ENCODE data around the gene HIVEP2.

Gene HIVEP2

GRCh38 chr6:142821860-142822259 lies 123.1 kb downstream of the HIVEP2 start:
- peak in 1 of 56 donors; percentile 16 for DNase-seq

- no peak for DNase-seq
Measured at GRCh38 chr6:142821164-142821716, 123.7 kb downstream of the HIVEP2 start.

GRCh38 chr6:142820338-142821051 lies 124.5 kb downstream of the HIVEP2 start:
- no peak for DNase-seq

GRCh38 chr6:142819603-142820337 lies 125.2 kb downstream of the HIVEP2 start:
- no peak for DNase-seq

- DNase-seq = no peak
Measured at GRCh38 chr6:142816486-142816885, 128.5 kb downstream of the HIVEP2 start.

GRCh38 chr6:142816031-142816430 lies 128.9 kb downstream of the HIVEP2 start:
- no peak for DNase-seq

- no peak for DNase-seq
Measured at GRCh38 chr6:142811923-142812322, 133.1 kb downstream of the HIVEP2 start.

GRCh38 chr6:142810952-142811514 lies 133.9 kb downstream of the HIVEP2 start:
- DNase-seq = peak in 1 of 56 donors; percentile 39

GRCh38 chr6:142809947-142810346 lies 135.0 kb downstream of the HIVEP2 start:
- DNase-seq = no peak

GRCh38 chr6:142808405-142809061 lies 136.4 kb downstream of the HIVEP2 start:
- no peak for DNase-seq

- DNase-seq = no peak
Measured at GRCh38 chr6:142805042-142805441, 139.9 kb downstream of the HIVEP2 start.

- no peak for DNase-seq
Measured at GRCh38 chr6:142804490-142804889, 140.5 kb downstream of the HIVEP2 start.

GRCh38 chr6:142803495-142804058 lies 141.4 kb downstream of the HIVEP2 start:
- no peak for DNase-seq

- DNase-seq = no peak
Measured at GRCh38 chr6:142803032-142803431, 141.9 kb downstream of the HIVEP2 start.

- no peak for DNase-seq
Measured at GRCh38 chr6:142802124-142802523, 142.9 kb downstream of the HIVEP2 start.

GRCh38 chr6:142800240-142800639 lies 144.7 kb downstream of the HIVEP2 start:
- no peak for DNase-seq

GRCh38 chr6:142799639-142800038 lies 145.3 kb downstream of the HIVEP2 start:
- DNase-seq = no peak

GRCh38 chr6:142797159-142797558 lies 147.8 kb downstream of the HIVEP2 start:
- DNase-seq = no peak

- no peak for DNase-seq
Measured at GRCh38 chr6:142796571-142796970, 148.4 kb downstream of the HIVEP2 start.

GRCh38 chr6:142796024-142796423 lies 149.0 kb downstream of the HIVEP2 start:
- DNase-seq = no peak

GRCh38 chr6:142794424-142794823 lies 150.6 kb downstream of the HIVEP2 start:
- DNase-seq = no peak

Measured in amygdala (tissue), 56 donors.